Vagina (tissue), 2 donors: ENCODE results near the gene MACROD2.

Experiments
- POLR2A ChIP-seq, 2 donors: fragments of 450-650 bp; IDR thresholded peaks; one replicate each; pipeline ENCODE4 v1.6.1; 2017; ENCODE audit warnings: antibody characterized with exemption in 2 of 2, mild to moderate bottlenecking in 2 of 2, moderate library complexity in 2 of 2
- TF ChIP-seq, protein P1 (sequence below), 3 experiments: fragments of 450-650 bp in 2 of 3; fragments of 200-600 bp in 1 of 3; sonication (generic) in 1 of 3; IDR thresholded peaks; one replicate each; pipeline ENCODE4 v1.5.1; 2017 to 2019; ENCODE audit warnings: antibody characterized with exemption in 3 of 3, mild to moderate bottlenecking in 2 of 3, moderate library complexity in 2 of 3

DNA sequence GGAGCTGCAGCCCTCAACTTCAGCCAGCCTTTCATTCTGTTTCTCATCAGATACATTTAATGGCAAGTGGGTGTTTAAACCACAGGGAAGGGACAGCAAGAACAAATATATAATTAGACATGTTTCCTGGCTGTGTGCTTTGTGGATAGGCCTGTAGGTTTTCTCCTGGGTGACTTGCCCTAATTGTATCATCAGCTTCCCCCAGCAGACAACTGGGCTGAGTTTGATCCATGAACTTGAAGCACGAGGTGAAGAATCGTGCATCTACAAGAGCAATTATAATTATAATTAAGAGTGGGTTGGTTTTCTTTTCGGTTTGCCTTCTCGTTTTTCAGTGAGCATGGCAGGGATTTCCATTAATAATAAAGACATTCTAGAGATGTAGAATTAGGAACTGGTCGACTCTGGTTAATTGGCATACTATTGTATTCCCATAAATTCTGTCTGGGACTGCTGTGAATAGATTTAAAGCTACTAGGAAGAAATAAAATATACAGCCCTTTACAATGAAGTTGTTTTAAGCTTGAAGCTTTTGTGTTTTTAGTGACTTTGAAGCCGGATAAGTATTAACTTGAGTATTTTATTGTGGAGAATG lies 1525.7 kb downstream of the MACROD2 start:
- TF ChIP-seq, protein P1, sequence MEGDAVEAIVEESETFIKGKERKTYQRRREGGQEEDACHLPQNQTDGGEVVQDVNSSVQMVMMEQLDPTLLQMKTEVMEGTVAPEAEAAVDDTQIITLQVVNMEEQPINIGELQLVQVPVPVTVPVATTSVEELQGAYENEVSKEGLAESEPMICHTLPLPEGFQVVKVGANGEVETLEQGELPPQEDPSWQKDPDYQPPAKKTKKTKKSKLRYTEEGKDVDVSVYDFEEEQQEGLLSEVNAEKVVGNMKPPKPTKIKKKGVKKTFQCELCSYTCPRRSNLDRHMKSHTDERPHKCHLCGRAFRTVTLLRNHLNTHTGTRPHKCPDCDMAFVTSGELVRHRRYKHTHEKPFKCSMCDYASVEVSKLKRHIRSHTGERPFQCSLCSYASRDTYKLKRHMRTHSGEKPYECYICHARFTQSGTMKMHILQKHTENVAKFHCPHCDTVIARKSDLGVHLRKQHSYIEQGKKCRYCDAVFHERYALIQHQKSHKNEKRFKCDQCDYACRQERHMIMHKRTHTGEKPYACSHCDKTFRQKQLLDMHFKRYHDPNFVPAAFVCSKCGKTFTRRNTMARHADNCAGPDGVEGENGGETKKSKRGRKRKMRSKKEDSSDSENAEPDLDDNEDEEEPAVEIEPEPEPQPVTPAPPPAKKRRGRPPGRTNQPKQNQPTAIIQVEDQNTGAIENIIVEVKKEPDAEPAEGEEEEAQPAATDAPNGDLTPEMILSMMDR (IDR thresholded peaks at IDR 0.05): no peak
- no peak for TF ChIP-seq POLR2A (IDR thresholded peaks at IDR 0.05)
